ENCODE data around the gene CLMP. TPM values are rescaled to one million over a fixed set of nuclear protein-coding genes. Genes with fewer than 3 reads are reported as not detected.
"Not testable (repeated sequence)": the region's sequence is repeated elsewhere in the genome, so short reads cannot be mapped to it uniquely, and the experiment has no call there.

CLMP gene
- total and polyA plus RNA-seq, 4 donors: 12.9 to 33.8 (median 21.4) TPM

DNA sequence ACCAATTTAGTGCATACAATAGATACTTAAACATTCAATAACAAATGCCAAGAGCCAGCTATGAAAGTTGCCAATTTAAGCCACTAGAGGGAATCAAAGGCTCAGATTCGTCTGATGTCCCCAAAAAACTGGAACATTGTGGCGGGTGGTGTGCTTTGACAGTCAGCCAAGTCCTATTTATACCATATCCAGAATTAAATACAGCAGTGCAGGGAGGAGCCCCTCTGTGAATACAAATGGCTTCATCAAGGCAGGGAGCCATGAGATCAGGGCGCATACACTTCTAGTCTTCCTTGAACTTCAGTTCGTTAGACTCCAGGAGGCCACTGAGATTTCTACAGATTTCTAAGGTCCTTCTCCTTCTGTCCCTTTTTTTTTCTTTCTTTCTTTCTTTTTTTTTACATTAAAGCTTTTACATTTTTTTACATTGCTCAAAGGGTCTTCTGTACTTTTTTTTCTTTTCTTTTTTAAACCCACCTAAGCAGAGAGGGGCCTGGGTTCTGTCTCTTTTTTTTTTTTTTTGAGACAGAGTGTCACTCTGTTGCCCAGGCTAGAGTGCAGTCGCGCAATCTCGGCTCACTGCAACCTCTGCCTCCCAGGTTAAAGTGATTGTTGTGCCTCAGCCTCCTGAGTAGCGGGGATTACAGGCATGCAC is 91.6 kb downstream of the CLMP start:
- Histone ChIP-seq H3K27ac (ENCODE audit: low read depth, low read length) (peak overlapping the region; percentile 64), H3K4me3 (ENCODE audit: low read depth, low read length) (no peak overlapping the region), H3K36me3 (ENCODE audit: control insufficient read depth, insufficient read depth, low read length) (no peaks in the 10 kb centered on the region), H3K27me3 (ENCODE audit: control insufficient read depth, insufficient read depth, low read length) (no peaks in the 10 kb centered on the region), H3K4me1 (ENCODE audit: control insufficient read depth, insufficient read depth, low read length) (peaks cover 25% of the 10 kb centered on the region), H3K9me3 (ENCODE audit: control insufficient read depth, insufficient read depth, low read length) (no peaks in the 10 kb centered on the region)
- WGBS (ENCODE audit: insufficient coverage): 22% methylated on average over 5 of the region's 8 CpGs
- peak; percentile 70 to 97 (median 82) for DNase-seq (ENCODE audit: low read depth in 4 of 6, low spot score in 6 of 6)

DNA sequence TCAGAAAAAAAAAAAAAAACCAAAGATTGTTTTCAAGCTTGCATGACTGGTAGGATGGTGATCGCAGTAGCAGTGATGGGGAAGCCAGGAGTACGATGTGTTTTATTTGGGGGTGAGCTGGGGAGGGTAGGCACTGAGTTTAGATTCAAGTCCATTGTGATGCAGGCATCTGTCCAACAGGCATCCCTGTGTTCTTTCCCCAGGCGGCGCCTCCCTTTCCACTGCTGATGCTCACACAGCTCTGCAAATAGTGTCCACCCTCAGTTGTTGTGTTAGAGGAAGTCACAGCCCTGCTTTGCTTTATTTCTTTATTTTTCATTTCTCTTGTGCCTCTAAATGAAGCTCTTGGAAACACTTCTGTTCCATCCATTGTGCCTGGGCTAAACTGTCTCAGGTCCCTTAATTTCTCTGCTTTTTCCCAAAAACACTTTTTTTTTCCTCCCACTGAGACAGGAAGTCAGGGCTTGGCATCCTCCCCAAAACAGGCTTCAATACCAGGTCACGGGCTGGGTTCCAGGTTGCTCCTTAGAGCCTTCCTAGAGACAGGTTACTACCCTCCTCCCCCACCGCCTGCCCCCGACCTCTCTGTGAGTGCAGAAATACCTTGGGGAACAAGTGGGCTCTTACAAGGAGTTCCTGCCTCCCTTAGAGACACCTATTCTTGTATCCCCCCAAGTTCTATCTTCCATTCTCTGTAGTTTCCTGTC is 94.5 kb downstream of the CLMP start:
- 21% methylated on average over 5 of the region's 7 CpGs for WGBS (ENCODE audit: insufficient coverage)
- Histone ChIP-seq H3K4me3 (ENCODE audit: low read depth, low read length) (no peak overlapping the region), H3K27me3 (ENCODE audit: control insufficient read depth, insufficient read depth, low read length) (no peaks in the 10 kb centered on the region), H3K27ac (ENCODE audit: low read depth, low read length) (peak overlapping the region; percentile 25), H3K36me3 (ENCODE audit: control insufficient read depth, insufficient read depth, low read length) (no peaks in the 10 kb centered on the region), H3K4me1 (ENCODE audit: control insufficient read depth, insufficient read depth, low read length) (peaks cover 25% of the 10 kb centered on the region), H3K9me3 (ENCODE audit: control insufficient read depth, insufficient read depth, low read length) (no peaks in the 10 kb centered on the region)
- peak in 2 of 6 donors; percentile 43 to 63 for DNase-seq (ENCODE audit: low read depth in 4 of 6, low spot score in 6 of 6)

GRCh38 chr11:123098990-123099389 is 96.1 kb downstream of the CLMP start:
- no peaks in the 10 kb centered on the region for H3K36me3 ChIP-seq (ENCODE audit: control insufficient read depth, insufficient read depth, low read length)
- DNase-seq (ENCODE audit: low read depth in 4 of 6, low spot score in 6 of 6): no peak
- no peak overlapping the region for H3K27ac ChIP-seq (ENCODE audit: low read depth, low read length)
- WGBS (ENCODE audit: insufficient coverage): 83% methylated on average over 2 of the region's 3 CpGs
- H3K9me3 ChIP-seq (ENCODE audit: control insufficient read depth, insufficient read depth, low read length): no peaks in the 10 kb centered on the region
- no peaks in the 10 kb centered on the region for H3K27me3 ChIP-seq (ENCODE audit: control insufficient read depth, insufficient read depth, low read length)
- no peak overlapping the region for H3K4me3 ChIP-seq (ENCODE audit: low read depth, low read length)
- peaks cover 26% of the 10 kb centered on the region for H3K4me1 ChIP-seq (ENCODE audit: control insufficient read depth, insufficient read depth, low read length)

DNA sequence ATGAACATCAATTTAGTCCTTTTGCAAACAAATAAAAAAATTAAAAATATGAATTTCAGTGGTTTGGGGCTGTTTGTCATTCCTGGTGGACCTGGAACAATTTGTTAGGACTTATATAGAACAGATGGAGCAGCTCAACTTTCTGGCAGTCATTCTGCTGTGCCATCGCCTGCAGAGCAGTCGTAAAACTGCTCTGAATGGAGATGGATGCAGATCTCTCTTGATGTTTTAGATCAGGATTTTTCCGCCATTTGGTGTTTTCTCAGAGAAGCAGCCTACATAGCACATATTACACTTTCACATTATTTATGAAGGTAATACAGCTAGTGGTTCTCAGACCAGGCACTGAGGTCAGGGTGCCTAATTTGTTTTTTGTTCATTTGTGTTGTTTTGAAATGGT is 101.3 kb downstream of the CLMP start:
- H3K9me3 ChIP-seq (ENCODE audit: control insufficient read depth, insufficient read depth, low read length): no peaks in the 10 kb centered on the region
- H3K4me3 ChIP-seq (ENCODE audit: low read depth, low read length): no peak overlapping the region
- H3K36me3 ChIP-seq (ENCODE audit: control insufficient read depth, insufficient read depth, low read length): no peaks in the 10 kb centered on the region
- 80% methylated on average over 1 of the region's 3 CpGs for WGBS (ENCODE audit: insufficient coverage)
- no peak overlapping the region for H3K27ac ChIP-seq (ENCODE audit: low read depth, low read length)
- no peaks in the 10 kb centered on the region for H3K27me3 ChIP-seq (ENCODE audit: control insufficient read depth, insufficient read depth, low read length)
- peak in 2 of 6 donors; percentile 66 to 86 for DNase-seq (ENCODE audit: low read depth in 4 of 6, low spot score in 6 of 6)
- peaks cover 4% of the 10 kb centered on the region for H3K4me1 ChIP-seq (ENCODE audit: control insufficient read depth, insufficient read depth, low read length)

DNA sequence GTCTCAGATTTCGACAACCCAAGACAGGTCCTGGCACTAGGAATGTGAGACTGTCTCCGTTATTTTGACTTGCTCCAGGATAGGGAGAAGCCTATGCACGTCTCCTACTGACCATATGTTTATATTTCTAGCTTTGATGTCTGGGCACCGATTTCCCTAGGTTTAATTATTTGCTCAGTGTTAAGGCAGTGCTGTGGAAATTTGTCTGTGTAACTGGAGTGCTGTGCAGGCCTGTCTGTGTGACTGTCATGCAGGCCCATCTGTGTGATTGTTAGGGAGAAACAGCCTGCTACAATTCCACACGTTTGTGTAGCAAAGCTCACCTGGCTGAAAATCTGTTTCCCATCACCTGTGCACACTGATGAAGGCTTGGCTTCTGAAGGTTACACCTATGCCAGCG is 103.5 kb downstream of the CLMP start:
- Histone ChIP-seq H3K4me1 (ENCODE audit: control insufficient read depth, insufficient read depth, low read length) (peaks cover 4% of the 10 kb centered on the region), H3K27ac (ENCODE audit: low read depth, low read length) (no peak overlapping the region), H3K9me3 (ENCODE audit: control insufficient read depth, insufficient read depth, low read length) (no peaks in the 10 kb centered on the region), H3K36me3 (ENCODE audit: control insufficient read depth, insufficient read depth, low read length) (no peaks in the 10 kb centered on the region), H3K4me3 (ENCODE audit: low read depth, low read length) (no peak overlapping the region), H3K27me3 (ENCODE audit: control insufficient read depth, insufficient read depth, low read length) (no peaks in the 10 kb centered on the region)
- WGBS (ENCODE audit: insufficient coverage): 65% methylated on average over 2 of the region's 6 CpGs
- peak in 1 of 6 donors; percentile 61 for DNase-seq (ENCODE audit: low read depth in 4 of 6, low spot score in 6 of 6)

DNA sequence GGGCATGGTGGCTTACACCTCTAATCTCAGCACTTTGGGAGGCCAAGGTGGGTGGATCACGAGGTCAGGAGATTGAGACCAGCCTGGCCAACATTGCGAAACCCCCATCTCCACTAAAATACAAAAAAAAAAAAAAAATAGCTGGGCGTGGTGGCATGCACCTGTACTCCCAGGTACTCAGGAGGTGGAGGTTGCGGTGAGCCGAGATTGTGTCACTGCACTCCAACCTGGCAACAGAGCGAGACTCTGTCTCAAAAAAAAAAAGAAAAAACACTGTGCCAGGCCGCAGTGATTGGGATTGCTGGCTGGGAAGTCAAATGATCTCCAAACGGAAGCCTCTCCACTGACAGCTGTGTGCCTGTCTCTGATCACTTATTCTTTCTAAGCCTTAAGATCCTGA is 104.9 kb downstream of the CLMP start:
- H3K4me1 ChIP-seq (ENCODE audit: control insufficient read depth, insufficient read depth, low read length); H3K27ac ChIP-seq (ENCODE audit: low read depth, low read length); H3K4me3 ChIP-seq (ENCODE audit: low read depth, low read length); H3K27me3 ChIP-seq (ENCODE audit: control insufficient read depth, insufficient read depth, low read length); DNase-seq (ENCODE audit: low read depth in 4 of 6, low spot score in 6 of 6); H3K36me3 ChIP-seq (ENCODE audit: control insufficient read depth, insufficient read depth, low read length); H3K9me3 ChIP-seq (ENCODE audit: control insufficient read depth, insufficient read depth, low read length): not testable (repeated sequence)
- no CpG with 5 or more reads among the region's 8 CpGs for WGBS (ENCODE audit: insufficient coverage)

DNA sequence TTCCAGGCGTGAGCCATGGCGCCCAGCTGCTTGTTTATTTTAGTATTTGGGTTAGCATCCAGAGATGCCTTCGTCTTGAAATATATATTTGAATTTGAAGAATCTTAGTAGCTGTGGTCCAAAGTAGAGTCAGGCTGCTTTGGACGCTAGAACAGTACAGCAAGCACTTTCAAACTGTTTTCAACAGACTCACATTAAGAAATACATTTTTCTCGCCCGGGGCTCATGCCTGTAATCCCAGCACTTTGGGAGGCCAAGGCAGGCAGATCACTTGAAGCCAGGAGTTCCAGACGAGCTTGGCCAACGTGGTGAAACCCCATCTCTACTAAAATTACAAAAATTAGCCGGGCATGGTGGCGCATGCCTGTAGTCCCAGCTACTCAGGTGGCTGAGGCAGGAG is 106.2 kb downstream of the CLMP start:
- not testable (repeated sequence) for H3K9me3 ChIP-seq (ENCODE audit: control insufficient read depth, insufficient read depth, low read length); H3K27me3 ChIP-seq (ENCODE audit: control insufficient read depth, insufficient read depth, low read length); DNase-seq (ENCODE audit: low read depth in 4 of 6, low spot score in 6 of 6); H3K4me3 ChIP-seq (ENCODE audit: low read depth, low read length); H3K4me1 ChIP-seq (ENCODE audit: control insufficient read depth, insufficient read depth, low read length); H3K27ac ChIP-seq (ENCODE audit: low read depth, low read length); H3K36me3 ChIP-seq (ENCODE audit: control insufficient read depth, insufficient read depth, low read length)
- 94% methylated on average over 7 of the region's 10 CpGs for WGBS (ENCODE audit: insufficient coverage)

- not testable (repeated sequence) for H3K4me3 ChIP-seq (ENCODE audit: low read depth, low read length); H3K27me3 ChIP-seq (ENCODE audit: control insufficient read depth, insufficient read depth, low read length); H3K4me1 ChIP-seq (ENCODE audit: control insufficient read depth, insufficient read depth, low read length); DNase-seq (ENCODE audit: low read depth in 4 of 6, low spot score in 6 of 6); H3K9me3 ChIP-seq (ENCODE audit: control insufficient read depth, insufficient read depth, low read length); H3K27ac ChIP-seq (ENCODE audit: low read depth, low read length); H3K36me3 ChIP-seq (ENCODE audit: control insufficient read depth, insufficient read depth, low read length)
- WGBS (ENCODE audit: insufficient coverage): no CpG with 5 or more reads among the region's 5 CpGs
These were observed 107.4 kb downstream of the CLMP start for GRCh38 chr11:123087657-123088056.

DNA sequence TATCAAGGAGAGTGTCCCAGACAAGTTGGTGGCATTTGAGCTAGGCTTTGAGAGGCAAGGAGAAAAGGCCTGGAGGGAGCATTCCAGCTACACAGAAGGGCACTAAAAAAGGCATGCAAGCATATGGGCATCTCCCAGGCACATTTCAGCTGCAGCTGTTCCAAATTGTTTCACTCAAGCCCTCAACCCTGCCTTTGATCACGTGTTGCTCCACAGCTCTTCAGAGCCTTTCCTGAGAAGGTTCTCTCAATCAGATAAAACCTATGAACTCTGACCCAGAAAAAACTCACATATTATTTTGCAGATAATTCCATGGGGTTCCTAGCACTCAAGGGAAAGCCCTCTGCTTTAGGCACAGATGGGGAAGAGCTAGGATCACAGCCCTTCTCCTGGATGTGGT is 108.7 kb downstream of the CLMP start:
- peak in 2 of 6 donors; percentile 31 to 65 for DNase-seq (ENCODE audit: low read depth in 4 of 6, low spot score in 6 of 6)
- Histone ChIP-seq H3K9me3 (ENCODE audit: control insufficient read depth, insufficient read depth, low read length) (no peaks in the 10 kb centered on the region), H3K36me3 (ENCODE audit: control insufficient read depth, insufficient read depth, low read length) (no peaks in the 10 kb centered on the region), H3K27me3 (ENCODE audit: control insufficient read depth, insufficient read depth, low read length) (no peaks in the 10 kb centered on the region), H3K4me1 (ENCODE audit: control insufficient read depth, insufficient read depth, low read length) (no peaks in the 10 kb centered on the region), H3K4me3 (ENCODE audit: low read depth, low read length) (no peak overlapping the region), H3K27ac (ENCODE audit: low read depth, low read length) (no peak overlapping the region)
- WGBS (ENCODE audit: insufficient coverage): 78% methylated on average over 1 of the region's 1 CpG

DNA sequence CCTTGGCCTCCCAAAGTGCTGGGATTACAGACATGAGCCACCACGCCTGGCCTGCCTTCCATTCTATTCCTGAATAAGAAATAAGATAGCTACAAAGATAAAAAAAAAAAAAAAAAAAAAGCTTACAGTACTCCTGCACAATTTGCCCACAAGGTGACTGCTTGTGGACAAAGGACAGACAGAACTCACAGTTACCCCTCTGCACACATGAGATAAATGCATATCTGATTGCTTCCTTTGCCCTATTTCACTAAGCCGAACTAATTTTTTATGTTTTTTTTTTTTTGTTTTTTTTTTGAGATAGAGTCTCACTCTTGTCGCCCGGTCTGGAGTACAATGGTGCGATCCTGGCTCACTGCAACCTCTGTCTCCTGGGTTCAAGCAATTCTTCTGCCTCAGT is 109.6 kb downstream of the CLMP start:
- WGBS (ENCODE audit: insufficient coverage): no CpG with 5 or more reads among the region's 5 CpGs
- no peak overlapping the region for H3K27ac ChIP-seq (ENCODE audit: low read depth, low read length)
- H3K4me3 ChIP-seq (ENCODE audit: low read depth, low read length): no peak overlapping the region
- DNase-seq (ENCODE audit: low read depth in 4 of 6, low spot score in 6 of 6): no peak
- H3K27me3 ChIP-seq (ENCODE audit: control insufficient read depth, insufficient read depth, low read length): no peaks in the 10 kb centered on the region
- no peaks in the 10 kb centered on the region for H3K9me3 ChIP-seq (ENCODE audit: control insufficient read depth, insufficient read depth, low read length)
- H3K4me1 ChIP-seq (ENCODE audit: control insufficient read depth, insufficient read depth, low read length): no peaks in the 10 kb centered on the region
- H3K36me3 ChIP-seq (ENCODE audit: control insufficient read depth, insufficient read depth, low read length): no peaks in the 10 kb centered on the region

Data from spinal cord (tissue), 10 donors.